Fibroblast of skin of right biceps (primary cell): ENCODE results near the gene KLF4.

Source experiments
- DNase-seq: peaks from one replicate; pipeline ENCODE4 v3.0.0-alpha.2; 2013

KLF4 gene

DNA sequence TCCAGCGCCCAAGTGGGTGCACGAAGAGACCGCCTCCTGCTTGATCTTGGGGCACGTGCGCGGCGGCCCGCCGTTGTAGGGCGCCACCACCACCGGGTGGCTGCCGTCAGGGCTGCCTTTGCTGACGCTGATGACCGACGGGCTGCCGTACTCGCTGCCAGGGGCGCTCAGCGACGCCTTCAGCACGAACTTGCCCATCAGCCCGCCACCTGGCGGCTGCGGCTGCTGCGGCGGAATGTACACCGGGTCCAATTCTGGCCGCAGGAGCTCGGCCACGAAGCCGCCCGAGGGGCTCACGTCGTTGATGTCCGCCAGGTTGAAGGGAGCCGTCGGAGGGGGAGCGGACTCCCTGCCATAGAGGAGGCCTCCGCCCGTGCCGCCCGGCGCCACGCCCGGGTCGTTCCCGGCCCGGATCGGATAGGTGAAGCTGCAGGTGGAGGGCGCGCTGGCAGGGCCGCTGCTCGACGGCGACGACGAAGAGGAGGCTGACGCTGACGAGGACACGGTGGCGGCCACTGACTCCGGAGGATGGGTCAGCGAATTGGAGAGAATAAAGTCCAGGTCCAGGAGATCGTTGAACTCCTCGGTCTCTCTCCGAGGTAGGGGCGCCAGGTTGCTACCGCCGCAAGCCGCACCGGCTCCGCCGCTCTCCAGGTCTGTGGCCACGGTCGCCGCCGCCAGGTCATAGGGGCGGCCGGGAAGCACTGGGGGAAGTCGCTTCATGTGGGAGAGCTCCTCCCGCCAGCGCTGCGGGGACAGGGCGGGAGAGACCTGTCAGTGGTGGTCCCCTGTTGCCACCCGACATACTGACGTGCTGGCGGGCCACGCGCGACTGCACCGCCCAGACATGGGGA is 1.8 kb downstream of the KLF4 start:
- DNase-seq: peak; percentile 53

DNA sequence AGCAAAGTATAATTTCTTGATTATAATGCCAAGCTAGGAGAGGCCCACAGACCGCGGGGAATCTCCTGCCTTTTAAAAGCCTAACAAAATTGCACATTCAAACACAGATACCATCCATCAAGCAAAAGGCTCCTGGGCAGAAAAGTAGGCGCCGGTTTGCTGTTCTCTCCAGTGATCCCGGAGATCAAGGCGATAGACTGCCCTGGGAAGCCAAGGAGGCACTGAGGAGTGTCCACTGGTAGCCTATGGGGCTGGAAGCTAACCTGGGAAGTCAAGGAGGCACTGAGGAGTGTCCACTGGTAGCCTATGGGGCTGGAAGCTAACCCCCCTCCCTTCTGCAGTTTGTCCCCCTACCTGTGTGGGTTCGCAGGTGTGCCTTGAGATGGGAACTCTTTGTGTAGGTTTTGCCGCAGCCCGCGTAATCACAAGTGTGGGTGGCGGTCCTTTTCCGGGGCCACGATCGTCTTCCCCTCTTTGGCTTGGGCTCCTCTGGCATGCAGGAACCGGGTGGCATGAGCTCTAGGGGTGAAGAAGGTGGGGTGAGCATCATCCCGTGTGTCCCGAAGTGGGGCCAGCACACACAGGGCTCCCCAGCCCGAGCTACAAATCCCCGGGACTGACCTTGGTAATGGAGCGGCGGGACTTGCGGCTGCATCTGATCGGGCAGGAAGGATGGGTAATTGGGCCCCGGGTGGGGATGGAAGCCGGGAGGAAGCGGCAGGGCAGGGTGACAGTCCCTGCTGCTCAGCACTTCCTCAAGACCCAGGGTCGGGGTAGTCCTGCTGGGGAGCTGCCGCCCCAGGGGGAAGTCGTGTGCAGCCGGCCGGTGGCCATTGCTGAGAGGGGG is 2.7 kb downstream of the KLF4 start:
- DNase-seq: no peak

DNA sequence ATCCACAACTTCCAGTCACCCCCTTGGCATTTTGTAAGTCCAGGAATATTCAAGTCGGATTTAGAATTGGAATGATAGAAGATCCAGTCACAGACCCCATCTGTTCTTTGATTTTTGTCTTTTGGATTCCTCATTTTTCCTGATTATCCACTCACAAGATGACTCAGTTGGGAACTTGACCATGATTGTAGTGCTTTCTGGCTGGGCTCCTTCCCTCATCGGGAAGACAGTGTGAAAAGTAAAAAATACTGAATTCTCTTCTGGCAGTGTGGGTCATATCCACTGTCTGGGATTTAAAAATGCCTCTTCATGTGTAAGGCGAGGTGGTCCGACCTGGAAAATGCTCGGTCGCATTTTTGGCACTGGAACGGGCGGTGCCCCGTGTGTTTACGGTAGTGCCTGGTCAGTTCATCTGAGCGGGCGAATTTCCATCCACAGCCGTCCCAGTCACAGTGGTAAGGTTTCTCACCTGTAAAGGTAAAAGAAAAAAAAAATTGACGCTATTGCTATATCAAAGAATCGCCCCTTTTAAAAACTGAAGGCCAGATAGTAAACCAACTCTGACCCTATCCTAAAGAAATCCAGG is 4.0 kb downstream of the KLF4 start:
- DNase-seq: no peak

DNA sequence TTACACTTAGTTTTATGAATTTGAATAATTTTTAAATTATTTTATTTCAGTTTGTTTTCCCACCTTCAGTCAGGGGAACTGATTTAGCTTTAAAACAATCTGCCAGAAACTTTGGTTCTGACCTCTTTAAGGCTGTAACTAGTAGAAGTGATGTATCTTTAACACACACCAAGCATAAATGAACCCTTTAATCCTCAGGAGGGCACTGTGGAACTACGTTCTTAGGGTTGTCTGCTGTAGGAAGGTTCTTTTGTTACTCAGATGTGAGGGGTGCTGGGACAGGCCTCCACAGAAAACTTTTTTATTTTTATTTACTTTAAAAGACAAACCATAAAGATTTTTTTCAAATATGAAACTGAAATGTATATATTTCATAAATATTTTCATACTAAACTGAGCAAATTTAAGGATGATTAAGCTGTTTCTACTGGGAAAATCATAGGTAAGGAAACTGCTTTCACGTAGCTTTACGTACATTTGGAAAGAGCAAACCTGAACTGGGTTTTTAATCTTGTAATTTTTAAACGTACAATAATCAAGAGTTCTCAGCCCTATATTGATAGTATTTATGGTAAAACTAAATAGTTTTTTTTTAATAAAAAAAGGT is 5.3 kb downstream of the KLF4 start:
- peak; percentile 73 for DNase-seq

DNA sequence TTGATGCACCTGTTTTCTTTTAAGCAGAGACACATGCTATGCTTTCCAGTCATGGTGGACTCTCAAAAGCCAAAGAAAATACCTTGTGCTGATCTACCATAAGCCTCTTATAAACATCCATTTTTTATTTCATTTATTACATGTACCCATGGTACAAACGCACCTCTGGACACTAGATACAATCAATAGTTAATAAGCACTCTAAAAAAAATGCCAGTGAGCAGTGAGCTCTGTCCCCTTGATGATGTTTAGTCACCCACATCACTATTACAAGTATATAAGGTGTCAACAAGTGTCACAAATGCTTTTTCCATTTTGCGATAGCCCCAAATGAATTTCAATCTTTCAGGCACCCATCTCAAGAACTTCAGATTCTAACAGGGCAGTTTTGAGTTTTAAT is 5.9 kb downstream of the KLF4 start:
- no peak for DNase-seq

DNA sequence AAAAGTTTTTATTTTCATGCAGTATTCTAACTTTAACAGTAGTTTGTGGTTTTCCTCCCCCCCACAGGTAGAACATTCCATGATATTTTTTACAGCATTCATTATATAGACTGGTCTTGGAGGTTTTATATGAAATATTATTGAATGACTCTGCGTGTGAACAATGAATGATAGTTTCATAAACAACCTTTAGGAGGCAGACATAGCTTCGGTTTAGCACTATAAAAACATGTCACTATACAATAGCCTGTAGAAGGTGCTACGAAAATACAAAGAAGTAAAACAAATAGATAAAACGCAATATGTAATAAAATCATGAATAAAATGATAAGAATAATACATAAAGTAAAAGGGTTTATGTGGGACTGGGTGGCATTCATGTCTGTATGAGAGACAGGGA is 8.5 kb downstream of the KLF4 start:
- no peak for DNase-seq

DNA sequence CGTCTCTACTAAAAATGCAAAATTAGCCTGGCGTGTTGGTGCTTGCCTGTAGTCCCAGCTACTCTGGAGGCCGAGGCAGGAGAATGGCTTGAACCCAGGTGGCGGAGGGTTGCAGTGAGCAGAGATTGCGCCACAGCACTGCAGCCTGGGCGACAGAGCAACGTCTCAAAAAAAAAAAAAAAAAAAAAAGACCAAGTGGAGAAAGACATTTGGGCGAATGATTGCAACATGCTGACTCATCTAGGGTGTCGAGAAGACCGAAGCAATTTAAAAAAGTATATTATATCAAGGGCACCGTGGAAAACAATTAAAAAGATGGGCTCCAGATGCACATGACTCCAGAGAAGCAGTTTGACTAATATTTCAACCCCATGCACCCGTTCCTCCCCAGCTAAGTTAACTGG is 9.2 kb downstream of the KLF4 start:
- DNase-seq: peak; percentile 80

DNA sequence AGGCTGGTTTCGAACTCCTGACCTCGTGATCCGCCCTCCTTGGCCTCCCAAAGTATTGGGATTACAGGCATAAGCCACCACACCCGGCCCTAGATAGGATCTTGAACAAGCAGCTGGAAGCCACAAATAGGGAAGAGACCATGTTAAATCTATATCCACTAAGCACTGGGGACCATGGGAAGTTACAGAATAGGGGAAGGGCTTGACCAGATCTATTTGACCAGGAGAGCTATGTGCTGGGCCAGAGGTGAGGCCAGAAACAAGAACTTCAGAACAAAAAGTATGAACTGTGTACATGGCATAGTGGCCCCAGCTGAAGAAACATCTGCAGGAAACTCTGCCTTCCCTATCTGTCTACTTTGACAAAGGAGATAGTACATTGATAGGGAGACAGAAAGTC is 10.8 kb downstream of the KLF4 start:
- DNase-seq: no peak

DNA sequence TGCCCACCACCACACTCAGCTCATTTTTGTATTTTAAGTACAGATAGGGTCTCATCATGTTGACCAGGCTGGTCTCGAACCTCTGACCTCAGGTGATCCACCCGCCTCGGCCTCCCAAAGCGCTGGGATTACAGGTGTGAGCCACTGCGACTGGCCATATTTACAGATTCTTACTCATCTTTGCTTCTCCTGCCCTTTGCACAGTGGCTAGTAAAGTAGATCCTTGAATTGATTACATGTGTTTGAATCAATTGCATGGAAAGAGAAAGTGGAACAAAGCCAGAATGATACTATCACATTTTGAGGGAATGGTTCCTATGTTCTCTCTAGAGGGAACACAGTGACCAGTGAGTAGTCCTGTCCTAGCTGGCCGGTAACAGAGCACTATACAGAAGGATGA is 15.4 kb downstream of the KLF4 start:
- no peak for DNase-seq

DNA sequence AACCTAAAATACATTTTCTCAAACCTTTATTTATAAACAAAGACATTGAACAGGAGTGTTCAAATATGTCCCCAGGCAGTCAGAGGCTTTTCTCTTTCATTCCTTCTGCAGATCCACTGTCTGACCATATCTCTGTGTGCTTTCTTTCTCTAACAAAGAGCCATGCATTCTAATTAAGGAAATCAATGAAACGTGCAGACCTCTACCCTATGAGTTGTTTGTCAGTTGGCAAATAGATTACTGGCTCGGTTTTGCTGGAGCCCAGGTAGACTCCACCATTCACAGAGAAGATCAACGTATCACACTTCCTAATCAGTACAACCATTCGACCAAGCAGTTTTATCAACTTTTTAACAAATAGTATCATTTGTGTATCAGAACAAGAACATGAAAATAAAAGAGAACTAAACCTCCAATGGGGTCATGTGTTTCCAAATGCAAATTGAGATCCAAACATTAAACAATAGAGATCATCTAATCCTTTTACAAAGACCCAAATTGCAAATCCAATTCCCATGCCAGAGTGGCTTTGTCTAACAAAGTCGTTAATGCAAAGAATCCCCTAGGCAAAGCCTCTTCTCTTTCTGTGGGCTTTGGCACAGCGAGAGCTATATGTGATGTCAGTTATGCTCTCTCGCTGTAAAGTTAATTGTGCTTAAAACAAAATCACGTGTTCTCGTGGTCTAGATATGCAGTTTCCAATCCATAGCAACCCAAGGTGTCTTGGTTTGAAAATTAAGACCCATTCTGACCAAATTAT is 16.8 kb downstream of the KLF4 start:
- no peak for DNase-seq

DNA sequence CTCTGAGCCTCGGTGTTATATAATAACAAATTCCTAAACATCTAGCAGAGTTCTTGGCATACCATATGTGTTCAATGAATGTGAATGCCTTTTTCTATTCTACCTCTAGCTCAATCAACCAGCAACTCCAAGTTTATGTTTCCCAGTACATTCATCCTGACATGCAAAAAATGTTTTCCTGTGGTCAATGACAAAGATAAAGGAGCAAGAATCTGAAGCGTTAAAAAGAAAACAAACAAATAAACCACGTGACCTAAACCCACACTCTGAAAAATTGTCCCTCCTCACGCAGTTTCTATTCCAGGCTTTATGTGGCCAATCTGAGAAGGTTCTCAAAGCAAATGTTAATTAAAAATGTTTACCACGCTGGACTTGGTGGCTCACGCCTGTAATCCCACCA is 18.0 kb downstream of the KLF4 start:
- no peak for DNase-seq

DNA sequence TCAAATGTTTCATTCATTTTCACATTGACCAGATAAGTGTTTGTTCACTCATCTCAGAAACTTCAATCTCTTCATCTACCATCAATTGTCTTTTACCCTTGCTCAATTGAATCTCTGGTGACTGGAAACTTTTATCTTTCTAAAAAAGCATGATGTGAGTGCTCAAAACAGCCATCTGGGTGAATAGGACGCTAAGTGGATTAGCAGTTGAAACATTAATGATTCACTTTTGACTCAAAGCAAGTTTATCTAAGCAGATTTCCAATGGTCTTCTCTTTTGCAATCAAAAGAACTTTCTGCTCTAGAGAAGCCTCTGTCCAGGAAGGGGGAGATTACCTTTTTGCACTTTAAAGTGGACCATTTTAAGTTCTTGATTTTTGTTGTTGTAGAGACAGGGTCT is 22.2 kb downstream of the KLF4 start:
- no peak for DNase-seq

DNA sequence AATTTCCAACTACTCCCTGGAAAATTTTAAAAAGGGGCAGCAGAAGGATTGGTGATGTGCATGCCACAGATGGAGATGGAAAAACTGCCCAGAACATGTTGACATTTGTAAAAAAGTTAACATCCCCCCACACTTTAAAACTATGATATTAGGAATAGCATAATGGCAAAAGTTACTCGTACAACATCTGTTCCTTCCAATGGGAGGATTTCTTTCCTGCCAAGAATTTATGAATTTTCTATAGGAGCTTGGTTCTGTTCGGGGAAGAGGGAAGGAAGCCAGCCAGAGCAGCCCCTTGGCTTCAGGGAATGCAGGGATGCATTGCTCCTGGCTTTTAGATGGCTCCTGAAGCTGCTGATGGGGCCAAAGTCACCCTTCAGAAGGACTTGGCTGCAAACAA is 22.7 kb downstream of the KLF4 start:
- DNase-seq: no peak

DNA sequence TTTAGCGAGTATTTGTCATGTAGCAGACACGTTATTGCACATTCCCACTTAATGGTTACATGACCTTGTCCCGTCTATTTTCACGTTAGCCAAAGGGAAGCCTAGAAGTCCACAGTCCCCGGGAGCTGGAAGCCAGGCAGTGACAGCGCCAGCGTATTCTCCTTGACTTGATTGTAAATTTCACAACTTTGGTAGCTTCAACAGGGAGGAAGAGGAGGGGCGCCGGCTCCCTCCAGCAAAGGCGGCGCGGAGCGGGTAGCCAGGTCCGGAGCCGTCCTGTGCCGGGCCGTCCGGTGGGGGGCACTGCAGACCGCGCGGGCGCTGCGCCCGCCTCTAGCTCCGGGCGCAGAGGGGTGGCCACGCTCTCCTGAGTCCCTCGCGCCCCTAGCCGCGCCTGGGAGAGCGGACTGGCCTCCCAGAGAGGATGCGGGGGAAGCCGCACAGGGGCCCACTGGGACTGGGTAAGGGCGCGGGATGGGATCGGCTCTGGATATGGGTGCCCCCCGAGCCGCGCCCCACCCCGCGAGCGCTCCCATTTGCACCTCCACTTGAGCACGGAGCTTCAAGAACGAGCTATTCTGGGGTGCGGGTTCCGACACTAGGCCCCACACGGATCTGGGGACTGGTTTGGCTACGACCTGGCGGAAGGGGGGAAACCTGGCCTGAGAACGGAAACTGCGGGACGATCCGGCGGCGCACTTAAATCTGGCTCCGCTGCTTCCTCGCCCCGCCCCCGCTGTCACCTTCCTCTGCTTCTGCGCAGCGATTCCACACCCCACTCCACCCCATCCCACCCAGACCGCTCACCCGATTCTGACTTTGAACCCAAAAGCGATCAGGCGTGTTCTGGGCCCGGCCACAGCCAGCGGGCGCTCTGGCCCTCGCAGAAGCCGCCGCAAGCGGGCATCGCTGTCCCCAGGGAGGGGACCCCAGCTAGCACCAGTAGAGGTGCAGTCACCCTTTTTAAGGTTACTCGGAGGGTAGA is 23.8 kb downstream of the KLF4 start:
- peak; percentile 58 for DNase-seq

DNA sequence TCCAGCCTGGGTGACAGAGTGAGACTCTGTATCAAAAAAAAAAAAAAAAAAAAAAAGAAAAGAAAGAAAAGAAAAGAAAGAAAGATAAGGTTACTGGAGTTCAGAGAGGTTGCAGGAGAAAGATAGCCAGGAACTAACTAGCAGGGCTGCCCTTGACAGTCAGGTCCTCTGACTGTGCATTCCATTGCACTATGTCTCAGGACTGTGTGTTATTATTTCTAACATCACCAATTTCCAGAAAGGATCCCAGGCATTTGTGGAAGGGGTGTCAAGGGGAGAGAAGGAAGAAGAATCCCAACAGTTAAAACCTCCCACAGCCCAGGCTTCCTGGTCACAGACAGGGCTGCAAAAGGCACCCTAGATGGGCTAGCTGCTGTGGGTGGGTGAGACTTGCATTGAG is 25.1 kb downstream of the KLF4 start:
- DNase-seq: peak; percentile 6

DNA sequence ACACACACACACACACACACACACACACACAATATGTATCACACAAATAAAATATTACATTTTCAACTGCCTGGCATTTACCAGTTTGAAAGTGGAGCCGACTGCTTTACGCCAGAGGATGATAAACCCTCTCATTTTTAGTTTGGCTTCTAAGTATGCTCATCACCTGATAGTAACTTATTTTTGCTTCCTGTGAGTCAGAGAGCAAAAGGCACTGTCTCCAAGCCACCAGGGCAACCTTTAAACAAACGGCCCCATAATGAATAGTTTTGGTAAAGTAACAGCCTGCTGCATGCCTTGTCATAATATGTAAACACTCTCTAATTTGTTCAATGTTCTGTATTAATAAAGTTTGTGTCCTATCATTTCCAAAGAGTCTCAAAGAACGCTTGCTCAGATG is 26.9 kb downstream of the KLF4 start:
- peak; percentile 36 for DNase-seq

DNA sequence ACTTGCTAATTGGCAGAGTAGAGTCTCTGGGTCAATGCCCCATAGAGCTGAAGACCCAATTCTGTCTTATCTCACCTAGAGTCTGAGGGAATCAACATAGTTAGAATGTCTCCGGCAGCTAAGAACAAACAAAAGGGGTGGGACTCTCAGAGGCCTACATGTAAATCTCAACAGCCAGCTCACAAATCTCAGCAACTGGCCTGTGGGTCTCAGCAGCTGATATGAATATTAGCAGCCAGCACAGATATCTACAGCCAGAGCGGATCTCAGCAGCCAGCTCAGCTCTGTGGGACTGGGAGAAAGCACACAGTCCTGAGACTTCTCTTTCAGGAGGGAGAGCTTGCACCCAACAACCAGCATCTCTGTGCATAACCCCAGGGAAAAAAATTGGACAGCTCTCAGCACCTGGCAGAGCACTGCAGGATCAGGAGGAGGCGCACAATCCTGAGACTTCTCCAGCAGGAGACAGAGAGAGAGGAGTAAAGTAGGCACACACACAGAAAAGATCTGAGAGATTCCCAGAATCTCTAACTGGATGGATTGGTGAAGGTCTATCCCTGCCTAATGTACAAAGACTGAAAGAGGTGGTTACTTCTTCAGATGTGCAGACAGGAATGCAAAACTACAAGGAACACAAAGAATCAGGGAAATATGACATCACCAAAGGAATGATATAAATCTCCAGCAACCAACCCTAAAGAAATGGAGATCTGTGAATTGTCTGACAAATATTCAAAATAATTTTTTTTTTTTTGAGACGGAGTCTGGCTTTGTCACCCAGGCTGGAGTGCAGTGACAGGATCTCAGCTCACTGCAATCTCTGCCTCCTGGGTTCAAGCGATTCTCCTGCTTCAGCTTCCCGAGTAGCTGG is 29.2 kb downstream of the KLF4 start:
- peak; percentile 6 for DNase-seq

DNA sequence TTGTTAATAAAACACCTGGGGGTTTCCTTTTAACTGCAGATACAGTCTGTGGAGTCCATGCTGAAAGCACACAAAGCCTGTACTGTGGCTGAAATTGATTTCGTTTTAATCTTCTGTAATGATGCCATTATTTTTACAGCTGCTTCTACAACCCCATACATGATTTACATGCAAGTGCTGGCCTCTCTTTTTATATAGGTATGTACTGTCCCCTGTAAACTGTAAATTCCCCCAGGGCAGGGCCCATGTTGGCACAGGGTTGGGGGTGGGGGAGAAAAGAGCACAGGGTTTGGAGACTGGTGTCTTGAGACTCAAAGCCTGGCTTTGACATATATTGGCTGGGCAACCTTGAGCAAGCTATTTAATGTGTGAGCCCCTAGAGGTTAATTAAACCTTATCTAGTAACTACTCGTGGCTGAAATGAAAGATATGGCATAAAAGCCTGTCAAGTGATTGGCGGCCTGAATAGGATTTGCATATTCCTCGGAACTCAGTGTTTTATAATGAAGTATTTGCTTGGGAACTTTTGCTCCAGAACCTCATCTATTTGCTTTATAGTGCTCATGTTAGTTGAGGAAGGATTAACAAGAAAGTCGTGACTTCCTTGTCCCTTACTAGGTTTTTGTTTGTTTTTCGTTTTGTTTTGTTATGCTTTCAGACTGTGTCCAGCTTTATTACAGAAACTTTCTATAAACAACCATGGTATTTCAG is 34.0 kb downstream of the KLF4 start:
- no peak for DNase-seq

DNA sequence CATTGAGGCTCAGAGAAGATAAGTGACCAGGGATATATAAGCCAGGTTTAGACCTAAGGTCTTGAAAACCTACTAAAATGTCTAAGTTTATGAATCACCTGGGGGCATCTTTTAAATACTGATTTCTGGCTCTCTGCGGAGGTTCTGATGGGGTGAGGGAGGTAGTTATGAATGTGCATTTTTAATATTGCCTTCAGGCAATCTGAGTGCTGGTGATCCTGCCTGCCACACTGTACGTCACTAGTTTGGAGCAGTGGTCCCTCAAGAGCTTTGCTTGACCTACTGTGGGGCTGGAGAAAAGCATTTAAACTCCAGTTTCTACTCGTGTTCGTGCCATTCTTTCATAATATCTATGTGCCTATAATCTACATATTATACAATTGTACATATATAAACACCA is 36.1 kb downstream of the KLF4 start:
- DNase-seq: no peak

DNA sequence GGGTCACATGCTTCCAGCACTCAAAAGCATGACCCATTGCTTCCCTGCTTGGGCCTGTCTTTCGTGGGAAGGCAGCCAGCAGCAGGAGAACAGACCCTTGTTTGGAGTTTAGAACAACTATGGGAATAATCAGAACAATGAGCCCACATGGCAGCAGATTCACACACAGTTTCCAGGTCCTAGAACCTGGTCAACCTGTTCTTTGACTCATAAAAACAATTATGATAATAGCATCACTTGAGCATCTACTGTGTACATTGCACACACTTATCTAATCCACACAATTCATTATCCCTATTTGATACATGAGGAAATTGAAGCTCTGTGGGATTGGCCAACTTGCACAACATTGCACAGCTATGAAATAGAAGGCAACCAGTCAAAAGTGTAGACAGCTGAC is 41.7 kb downstream of the KLF4 start:
- no peak for DNase-seq
